HG03342 (cell line): Measurements from ENCODE around the gene GABRD.

ENCODE experiments used
- ATAC-seq: cut with Tn5 transposase; IDR thresholded peaks from one replicate; pipeline ENCODE4 v1.9.1; 2021; ENCODE audit warnings: mild to moderate bottlenecking, moderate library complexity; ENCODE audit not compliant: unreplicated experiment

GABRD gene

DNA sequence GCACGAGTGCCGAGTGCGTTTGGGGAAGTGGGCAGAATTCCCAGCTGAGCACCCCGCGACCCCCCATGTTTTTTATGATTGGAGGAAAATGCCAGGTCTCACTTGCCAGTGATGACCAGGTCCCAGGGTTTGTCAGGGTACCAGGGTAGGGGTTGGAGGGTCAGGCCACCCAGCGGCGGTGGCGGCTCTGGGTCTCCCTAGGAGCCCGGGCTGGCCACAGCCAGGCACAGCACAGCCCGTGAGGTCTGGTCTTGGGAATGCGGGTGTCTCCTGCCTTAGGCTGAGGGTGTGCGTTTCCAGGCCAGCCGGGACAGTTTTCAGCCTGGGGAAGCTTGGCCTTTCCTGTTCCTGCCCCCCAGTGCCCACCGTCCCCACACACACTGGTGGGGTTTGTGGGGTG lies 53.7 kb downstream of the GABRD start:
- no peak for ATAC-seq

DNA sequence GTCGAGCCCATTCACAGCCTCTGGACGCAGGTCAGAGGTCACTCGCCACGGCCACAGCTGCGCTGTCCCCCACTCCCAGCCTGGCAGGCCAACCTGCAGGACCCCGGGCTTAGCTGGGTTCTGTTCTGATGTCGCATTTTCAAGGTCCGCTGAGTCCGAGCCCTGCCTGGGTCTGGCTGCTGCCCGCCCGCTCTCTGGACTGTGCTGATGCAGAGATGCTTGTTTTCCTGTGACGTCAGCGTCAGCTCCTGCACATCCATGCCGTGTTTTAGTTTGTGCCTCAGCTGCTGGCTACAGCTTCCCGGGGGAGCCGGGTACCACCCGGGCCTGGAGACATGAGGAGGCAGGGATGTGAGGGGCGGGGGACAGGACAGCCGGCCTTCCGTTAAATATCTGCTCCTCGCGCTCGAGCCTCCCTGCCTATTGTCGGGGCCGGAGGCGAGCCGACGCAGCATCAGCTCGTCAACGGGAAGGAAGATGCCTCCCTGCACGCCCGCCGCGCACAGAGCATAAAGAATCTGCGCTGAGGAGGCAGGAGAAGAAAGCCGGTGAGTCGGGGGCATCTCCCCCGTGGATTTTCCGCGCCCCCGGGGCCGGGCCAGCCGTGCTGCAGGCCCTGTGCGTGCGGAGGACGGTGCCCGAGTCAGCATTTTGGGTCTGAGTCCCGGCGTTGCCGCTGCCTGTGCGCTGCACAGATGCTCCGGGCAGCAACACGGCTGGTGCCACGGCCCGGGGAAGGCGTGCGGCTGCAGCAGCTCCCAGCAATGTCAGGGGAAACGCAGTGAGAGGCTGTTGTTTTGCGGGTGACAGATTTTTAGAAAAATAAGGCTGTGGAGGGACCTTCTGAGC lies 54.5 kb downstream of the GABRD start:
- ATAC-seq, result no peak

DNA sequence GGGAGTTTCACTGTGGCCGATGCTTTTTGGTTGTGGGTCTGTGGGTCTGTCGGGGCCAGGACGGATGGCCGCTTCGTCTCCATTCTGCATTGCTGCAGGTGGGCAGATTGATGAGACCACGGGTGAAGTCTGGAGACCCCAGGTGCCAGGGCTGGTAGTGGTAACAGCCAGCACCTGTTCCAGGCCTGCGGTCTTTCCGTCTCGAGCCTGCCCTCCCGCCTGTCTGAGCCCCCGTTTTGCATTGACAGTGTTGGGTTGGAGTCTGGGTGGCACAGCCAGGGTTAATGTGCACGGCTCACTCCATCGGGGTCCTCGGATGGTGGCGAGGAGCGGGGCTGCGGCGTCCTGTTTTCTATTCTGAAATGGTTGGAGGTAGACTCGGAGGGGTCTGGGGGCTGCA lies 55.3 kb downstream of the GABRD start:
- no peak for ATAC-seq

DNA sequence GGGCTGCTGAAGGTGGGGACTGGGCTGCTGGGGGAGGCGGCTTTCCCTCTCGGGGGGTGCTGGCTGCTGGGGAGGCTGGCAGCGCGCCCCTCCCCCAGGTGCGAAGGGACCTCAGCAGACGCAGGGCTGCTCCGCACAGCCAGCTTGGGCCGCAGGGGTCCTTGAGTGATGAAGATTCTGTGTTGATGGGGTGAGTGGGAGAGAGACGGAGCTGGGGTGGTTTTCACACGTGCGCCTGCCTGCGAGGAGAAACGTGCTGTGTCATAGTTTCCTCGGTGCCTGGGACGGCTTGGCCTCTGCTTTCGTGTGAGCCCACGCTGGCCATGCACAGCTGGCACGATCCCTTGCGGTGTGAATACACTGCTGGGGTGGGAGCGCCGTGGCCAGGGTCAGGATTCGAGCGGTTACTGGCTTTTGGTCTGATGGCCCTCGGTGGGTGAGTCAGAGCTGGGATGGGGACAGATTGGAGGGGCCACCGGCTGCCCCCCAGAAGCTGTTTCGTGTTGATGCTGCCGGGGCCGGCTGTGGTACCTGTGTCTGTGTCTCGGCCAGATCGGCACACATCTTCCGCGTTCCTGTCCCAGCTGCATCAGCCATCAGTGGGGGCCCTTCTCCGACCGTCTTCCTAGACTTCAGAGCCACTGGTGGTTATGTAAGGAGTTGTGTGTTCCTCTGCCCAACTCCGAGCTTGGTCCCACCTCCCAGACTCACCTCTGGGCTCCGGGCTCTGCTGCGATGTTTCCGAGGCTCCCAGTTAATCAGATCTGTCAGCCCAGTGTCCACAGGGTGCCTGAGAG lies 56.0 kb downstream of the GABRD start:
- no peak for ATAC-seq

DNA sequence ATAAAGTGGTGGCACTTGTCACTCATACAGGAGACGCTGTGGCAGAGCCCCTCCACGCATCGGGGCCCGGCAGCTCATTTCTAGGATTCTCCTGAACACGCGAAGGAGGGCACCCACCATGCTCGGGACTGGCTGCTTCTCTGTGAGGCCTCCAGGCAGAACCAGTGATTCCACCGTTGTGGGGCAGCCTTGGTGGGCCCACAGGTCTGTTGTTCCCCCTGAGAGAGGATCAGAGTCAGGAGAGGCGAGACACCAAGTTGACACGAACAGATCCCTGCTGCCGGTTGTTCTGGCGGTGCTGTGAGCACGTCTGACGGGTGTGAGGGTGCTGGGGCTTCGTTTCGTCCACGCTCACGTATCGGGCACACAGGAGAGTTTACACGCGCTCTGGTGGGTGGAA lies 57.7 kb downstream of the GABRD start:
- ATAC-seq, result no peak

DNA sequence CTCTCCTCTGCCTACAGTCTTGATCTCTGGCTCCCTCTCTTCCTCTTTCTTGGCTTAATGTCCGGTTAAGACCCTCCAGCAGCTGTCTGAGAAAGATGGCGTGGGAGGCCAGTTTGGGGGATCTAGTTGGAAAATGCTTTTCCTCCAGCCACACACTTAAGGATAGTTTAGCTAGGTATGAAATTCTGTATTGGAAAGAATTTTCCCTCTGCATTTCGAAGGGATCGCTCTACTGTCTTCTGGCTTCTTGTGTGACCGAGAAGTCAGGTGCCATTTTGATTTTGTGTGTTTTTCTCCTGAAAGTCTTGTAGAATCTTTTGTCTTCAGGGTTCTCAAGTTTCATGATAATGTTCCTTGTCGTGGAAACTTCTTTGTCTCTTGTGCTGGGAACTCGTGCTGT lies 59.0 kb downstream of the GABRD start:
- no peak for ATAC-seq

DNA sequence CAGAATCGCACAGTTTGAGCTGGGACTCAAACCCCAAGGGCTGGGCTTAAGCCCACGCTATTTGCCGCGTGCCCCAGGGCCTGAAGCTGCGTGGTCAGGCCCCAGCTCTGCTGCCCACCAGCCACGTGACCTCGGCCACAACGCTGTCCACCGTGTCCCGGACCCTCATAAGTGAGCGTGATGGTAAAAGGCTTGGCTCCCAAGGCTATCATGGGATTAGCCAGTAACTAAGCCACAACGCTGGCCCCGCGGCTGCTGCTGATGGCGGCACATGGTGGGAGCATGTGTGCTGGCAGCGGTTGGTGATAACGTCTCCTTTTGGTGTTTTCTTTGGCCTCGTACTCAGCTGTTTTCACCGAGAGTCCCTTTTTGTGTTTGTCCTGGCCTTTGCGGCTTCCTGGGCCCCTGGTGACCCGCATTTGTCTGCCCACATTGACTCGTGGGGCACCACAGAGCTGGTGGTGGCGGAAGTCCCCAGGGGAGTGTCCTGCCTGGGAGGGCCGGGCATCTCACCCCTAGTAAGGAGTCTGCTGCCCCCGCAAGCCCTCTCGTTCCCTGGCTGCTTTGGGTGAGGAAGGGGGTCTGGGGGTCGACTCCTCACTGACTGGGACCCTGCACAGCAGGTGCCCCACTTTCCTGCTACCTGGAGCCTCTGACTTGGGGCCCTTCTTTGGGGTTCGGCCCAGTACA lies 60.4 kb downstream of the GABRD start:
- ATAC-seq, result no peak

DNA sequence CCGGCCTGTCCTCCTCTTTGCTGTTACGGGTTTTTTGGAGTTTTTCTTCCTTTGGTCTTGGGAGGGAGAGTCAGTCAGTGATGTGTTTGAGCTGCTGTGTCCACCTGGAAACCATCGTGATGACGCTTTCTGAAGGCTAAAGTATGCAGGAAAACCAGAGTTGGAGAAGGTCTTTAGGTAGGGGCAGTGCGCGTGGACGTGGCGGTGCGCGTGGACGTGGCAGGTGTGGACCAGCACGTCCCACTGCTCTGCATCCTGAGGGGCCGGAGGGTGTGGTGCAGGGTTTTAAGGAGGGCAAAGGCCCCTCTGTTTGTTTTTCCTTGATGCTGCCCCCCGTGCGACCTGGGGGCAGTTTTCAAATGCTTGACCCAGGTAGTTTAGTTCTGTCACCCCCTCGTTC lies 61.0 kb downstream of the GABRD start:
- no peak for ATAC-seq
